Activated CD8-positive, alpha-beta T cell treated with anti-CD3 and anti-CD28 coated beads for 36 hours (primary cell): ENCODE measurements around the gene MAP3K5. TPM values are rescaled to one million over a fixed set of nuclear protein-coding genes. Genes with fewer than 3 reads are reported as not detected.

Experiments used
- ATAC-seq: fragments of 200-7000 bp; cut with Tn5 transposase; one replicate; pipeline ENCODE4 v1.10.0; 2021; ENCODE audit warnings: mild to moderate bottlenecking, moderate library complexity
- CTCF ChIA-PET: fragments of 350-600 bp; sonication (Branson Sonifier 250); formaldehyde crosslinking; loops from one replicate; lab custom pipeline; 2021; ENCODE audit warnings: antibody characterized with exemption; lab: Charles Lee
- POLR2A ChIA-PET: fragments of 350-600 bp; sonication (Branson Sonifier 250); formaldehyde crosslinking; loops from one replicate; lab custom pipeline; 2021; ENCODE audit warnings: antibody characterized with exemption; lab: Charles Lee
- DNase-seq: peaks from one replicate; pipeline ENCODE4 v3.0.0-alpha.2; 2020
- H3K27ac Mint-ChIP-seq: one replicate; pipeline ENCODE4 v1.8.0; 2021; ENCODE audit warnings: mild to moderate bottlenecking, mixed read lengths
- H3K27me3 Mint-ChIP-seq: one replicate; pipeline ENCODE4 v1.8.0; 2021; ENCODE audit warnings: mixed read lengths
- H3K36me3 Mint-ChIP-seq: one replicate; pipeline ENCODE4 v1.8.0; 2021; ENCODE audit warnings: low read depth, mixed read lengths
- H3K4me1 Mint-ChIP-seq: one replicate; pipeline ENCODE4 v1.8.0; 2021; ENCODE audit warnings: low read depth, mixed read lengths
- H3K4me3 Mint-ChIP-seq: one replicate; pipeline ENCODE4 v1.8.0; 2021; ENCODE audit warnings: mild to moderate bottlenecking, moderate library complexity, mixed read lengths
- H3K9me3 Mint-ChIP-seq: one replicate; pipeline ENCODE4 v1.8.0; 2021; ENCODE audit warnings: mixed read lengths
- CTCF ChIP-seq: fragments of 200-600 bp; IDR thresholded peaks from one replicate; pipeline ENCODE4 v1.8.0; 2022; ENCODE audit warnings: antibody characterized with exemption, mild to moderate bottlenecking
- intact Hi-C: fragments of 100-400 bp; cut with micrococcal nuclease; formaldehyde crosslinking; loops from one replicate; pipeline ENCODE4 v1.10.0; 2022
- total RNA-seq, 2 experiments: library from RNA; stranded (reverse); gene quantifications; one replicate each; pipeline ENCODE4 v1.2.3, GENCODE V29; 2021

Gene MAP3K5
- total RNA-seq, 2 experiments from 2014 or later = 4.4 to 4.6 TPM

- CTCF ChIA-PET = interaction anchor here (1.2 to 1.6 kb wide), 2 partner anchors 13 to 231 kb away, joined by 3 to 5 read pairs; no protein-coding TSS in a partner anchor
- intact Hi-C loops = loop anchor here (10.0 kb wide), 1 partner anchor 174 kb away; no protein-coding TSS in a partner anchor
- Mint-ChIP-seq H3K27me3 (peaks cover 39% of the 10 kb centered on the region), H3K27ac (no peak overlapping the region), H3K4me3 (peak overlapping the region; percentile 61), H3K9me3 (no peaks in the 10 kb centered on the region), H3K36me3 (no peaks in the 10 kb centered on the region), H3K4me1 (peaks cover 5% of the 10 kb centered on the region)
- TF ChIP-seq CTCF = no peak
- DNase-seq = no peak
- ATAC-seq = no peak
- POLR2A ChIA-PET = interaction anchor here (0.8 kb wide), 1 partner anchor 191 kb away, joined by 4 read pairs; no protein-coding TSS in a partner anchor
Observed at GRCh38 chr6:136548582-136549299, 243.5 kb downstream of the MAP3K5 start.

GRCh38 chr6:136547871-136548270 lies 244.4 kb downstream of the MAP3K5 start:
- ChIA-PET POLR2A (no interaction called here), CTCF (interaction anchor here (1.1 to 1.5 kb wide), 6 partner anchors 8 to 239 kb away, joined by 3 to 7 read pairs (median 3); no protein-coding TSS in a partner anchor)
- H3K36me3 Mint-ChIP-seq = no peaks in the 10 kb centered on the region
- H3K4me3 Mint-ChIP-seq = no peak overlapping the region
- no peaks in the 10 kb centered on the region for H3K9me3 Mint-ChIP-seq
- no peak for DNase-seq
- TF ChIP-seq CTCF = no peak
- no peak for ATAC-seq
- intact Hi-C loops = loop anchor here (10.0 kb wide), 1 partner anchor 173 kb away; no protein-coding TSS in a partner anchor
- H3K27ac Mint-ChIP-seq = no peak overlapping the region
- H3K27me3 Mint-ChIP-seq = peaks cover 39% of the 10 kb centered on the region
- peaks cover 5% of the 10 kb centered on the region for H3K4me1 Mint-ChIP-seq

GRCh38 chr6:136547336-136547735 lies 244.9 kb downstream of the MAP3K5 start:
- peaks cover 5% of the 10 kb centered on the region for H3K4me1 Mint-ChIP-seq
- ChIA-PET POLR2A (no interaction called here), CTCF (interaction anchor here (0.6 to 1.5 kb wide), 11 partner anchors 9 to 239 kb away, joined by 3 to 7 read pairs (median 3); no protein-coding TSS in a partner anchor)
- peak; percentile 39 for TF ChIP-seq CTCF
- no peak overlapping the region for H3K4me3 Mint-ChIP-seq
- no peak for DNase-seq
- H3K27me3 Mint-ChIP-seq = peaks cover 39% of the 10 kb centered on the region
- no peaks in the 10 kb centered on the region for H3K36me3 Mint-ChIP-seq
- no peak overlapping the region for H3K27ac Mint-ChIP-seq
- no peaks in the 10 kb centered on the region for H3K9me3 Mint-ChIP-seq
- ATAC-seq = no peak
- intact Hi-C loops = loop anchor here (10.0 kb wide), 1 partner anchor 173 kb away; no protein-coding TSS in a partner anchor

GRCh38 chr6:136546331-136546730 lies 245.9 kb downstream of the MAP3K5 start:
- Mint-ChIP-seq H3K27ac (no peak overlapping the region), H3K9me3 (no peaks in the 10 kb centered on the region), H3K27me3 (peaks cover 36% of the 10 kb centered on the region), H3K4me1 (peaks cover 5% of the 10 kb centered on the region), H3K36me3 (no peaks in the 10 kb centered on the region), H3K4me3 (no peak overlapping the region)
- DNase-seq (no peak), ATAC-seq (no peak)
- POLR2A ChIA-PET = no interaction called here
- CTCF ChIA-PET = interaction anchor here (1.3 to 1.4 kb wide), 3 partner anchors 15 to 37 kb away, joined by 3 to 7 read pairs (median 6); no protein-coding TSS in a partner anchor
- intact Hi-C loops = loop anchor here (10.0 kb wide), 1 partner anchor 172 kb away; no protein-coding TSS in a partner anchor
- no peak for TF ChIP-seq CTCF

GRCh38 chr6:136544326-136544725 lies 248.0 kb downstream of the MAP3K5 start:
- Mint-ChIP-seq H3K27ac (no peak overlapping the region), H3K9me3 (no peaks in the 10 kb centered on the region), H3K27me3 (peaks cover 29% of the 10 kb centered on the region), H3K36me3 (no peaks in the 10 kb centered on the region), H3K4me3 (no peak overlapping the region), H3K4me1 (peaks cover 3% of the 10 kb centered on the region)
- ChIA-PET POLR2A (no interaction called here), CTCF (interaction anchor here (1.7 kb wide), 1 partner anchor 248 kb away, joined by 4 read pairs; the partner anchor contains the start of gene MAP3K5)
- no peak for TF ChIP-seq CTCF
- intact Hi-C loops = loop anchor here (10.0 kb wide), 1 partner anchor 170 kb away; no protein-coding TSS in a partner anchor
- no peak for DNase-seq
- no peak for ATAC-seq
